Measurements from ENCODE around the gene OLA1. TPM values are rescaled to one million over a fixed set of nuclear protein-coding genes. Genes with fewer than 3 reads are reported as not detected.

The OLA1 gene
- total and polyA plus RNA-seq, 2 of the 4 experiments (the other 2 are of a cell fraction), result 54.7 to 71.2 TPM

- H4K91ac ChIP-seq (ENCODE audit: insufficient read depth, low read depth, low read length), result no peak overlapping the region
- BruUV-seq (replicated peaks), result no TSS peak
- H2BK120ac ChIP-seq (ENCODE audit: low read depth, low read length), result no peak overlapping the region
- no peaks in the 10 kb centered on the region for H3K4me1 ChIP-seq (ENCODE audit: control insufficient read depth, insufficient read depth, low read length)
- H2BK15ac ChIP-seq (ENCODE audit: low read depth, low read length), result no peak overlapping the region
- TF ChIP-seq SMC3 (IDR thresholded peaks at IDR 0.05; ENCODE audit: low read depth, low read length) (no peak), MAFK (IDR thresholded peaks at IDR 0.05; ENCODE audit: low read depth, low read length) (no peak), MAZ (IDR thresholded peaks at IDR 0.05; ENCODE audit: borderline replicate concordance, low read depth, low read length) (no peak), NFE2L2 (IDR thresholded peaks at IDR 0.05; ENCODE audit: low read depth, low read length) (no peak), CTCF (conservative IDR thresholded peaks at IDR 0.05; ENCODE audit: low read depth, low read length) (no peak), FOS (IDR thresholded peaks at IDR 0.05; ENCODE audit: low read depth, low read length) (no peak), CHD1 (IDR thresholded peaks at IDR 0.05; ENCODE audit: low read depth, low read length) (no peak), USF2 (IDR thresholded peaks at IDR 0.05; ENCODE audit: low read depth, low read length) (no peak), RFX5 (IDR thresholded peaks at IDR 0.05; ENCODE audit: low read depth, low read length) (no peak), RCOR1 (IDR thresholded peaks at IDR 0.05; ENCODE audit: insufficient replicate concordance, low read length) (no peak), MXI1 (IDR thresholded peaks at IDR 0.05; ENCODE audit: borderline replicate concordance, low read depth, low read length) (no peak), POLR2A (IDR thresholded peaks at IDR 0.05; ENCODE audit: low read depth, low read length) (no peak), RAD21 (IDR thresholded peaks at IDR 0.05; ENCODE audit: low read length) (no peak), CEBPB (IDR thresholded peaks at IDR 0.05; ENCODE audit: low read depth, low read length) (no peak), BHLHE40 (IDR thresholded peaks at IDR 0.05; ENCODE audit: low read depth, low read length) (no peak)
- TF ChIP-seq, protein P1, sequence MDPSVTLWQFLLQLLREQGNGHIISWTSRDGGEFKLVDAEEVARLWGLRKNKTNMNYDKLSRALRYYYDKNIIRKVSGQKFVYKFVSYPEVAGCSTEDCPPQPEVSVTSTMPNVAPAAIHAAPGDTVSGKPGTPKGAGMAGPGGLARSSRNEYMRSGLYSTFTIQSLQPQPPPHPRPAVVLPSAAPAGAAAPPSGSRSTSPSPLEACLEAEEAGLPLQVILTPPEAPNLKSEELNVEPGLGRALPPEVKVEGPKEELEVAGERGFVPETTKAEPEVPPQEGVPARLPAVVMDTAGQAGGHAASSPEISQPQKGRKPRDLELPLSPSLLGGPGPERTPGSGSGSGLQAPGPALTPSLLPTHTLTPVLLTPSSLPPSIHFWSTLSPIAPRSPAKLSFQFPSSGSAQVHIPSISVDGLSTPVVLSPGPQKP (IDR thresholded peaks at IDR 0.05; ENCODE audit: borderline replicate concordance, low read depth, low read length), result no peak
- no peak overlapping the region for H3K27ac ChIP-seq (ENCODE audit: insufficient read depth, low read length)
- H3K9me3 ChIP-seq (ENCODE audit: control insufficient read depth, insufficient read depth, low read length), result no peaks in the 10 kb centered on the region
- H3K27me3 ChIP-seq (ENCODE audit: control insufficient read depth, insufficient read depth, low read length), result no peaks in the 10 kb centered on the region
- no peak overlapping the region for H2AK9ac ChIP-seq (replicated peaks; ENCODE audit: low read depth, low read length, poor library complexity)
- H2BK5ac ChIP-seq (ENCODE audit: low read depth, low read length, poor library complexity, severe bottlenecking), result no peak overlapping the region
- H3K18ac ChIP-seq (ENCODE audit: low read depth, low read length), result no peak overlapping the region
- no peak overlapping the region for H4K8ac ChIP-seq (ENCODE audit: low read depth in 2 of 2, low read length in 2 of 2)
- in situ Hi-C loops (cut with MboI; ENCODE audit: low sequenced_read_pairs), result no loop called here
- H3K9me1 ChIP-seq (ENCODE audit: insufficient read depth, low read length), result no peaks in the 10 kb centered on the region; the same call in 1 of the 2 replicates
- H3K4me3 ChIP-seq (ENCODE audit: insufficient read depth, low read depth, low read length), result no peak overlapping the region
- intact Hi-C loops (cut with micrococcal nuclease), result no loop called here
- no peak overlapping the region for H2AFZ ChIP-seq (replicated peaks; ENCODE audit: low read length, poor library complexity)
- H2AK5ac ChIP-seq (ENCODE audit: low read depth, low read length), result no peak overlapping the region
- dilution Hi-C loops (cut with HindIII; ENCODE audit: low sequenced_read_pairs, unreplicated experiment), result no loop called here
- H3K56ac ChIP-seq (ENCODE audit: extremely low read depth, insufficient read depth, low read length), result no peak overlapping the region
- ATAC-seq (ENCODE audit: low read depth), result no peak
- no peak overlapping the region for H3K23ac ChIP-seq (ENCODE audit: low read depth, low read length)
- no peaks in the 10 kb centered on the region for H4K20me1 ChIP-seq (ENCODE audit: insufficient read depth, low read length)
- peaks cover 11 to 24% of the 10 kb centered on the region in 2 experiments for H3K79me1 ChIP-seq (ENCODE audit: low read depth in 1 of 2, low read length in 2 of 2)
- no peak overlapping the region for H3K4ac ChIP-seq (ENCODE audit: low read depth, low read length)
- H3K36me3 ChIP-seq (ENCODE audit: control insufficient read depth, insufficient read depth, low read length), result 0 out of 2 replicates have a peak, but pooled peaks cover 1% of the 10 kb centered on the region
- no peak for DNase-seq
- H3K9ac ChIP-seq (ENCODE audit: low read depth, low read length), result no peak overlapping the region
- no peak overlapping the region for H3K4me2 ChIP-seq (ENCODE audit: low read depth, low read length)
- ChIA-PET CTCF (interaction anchor here (0.6 kb wide), 1 partner anchor 1162 kb away, joined by 3 read pairs; no protein-coding TSS in a partner anchor), POLR2A (ENCODE audit: unreplicated experiment) (no interaction called here)
- H3K14ac ChIP-seq (replicated peaks; ENCODE audit: low read depth, low read length), result no peak overlapping the region
- no peak overlapping the region for H4K5ac ChIP-seq (ENCODE audit: low read depth, low read length)
- H2BK20ac ChIP-seq (ENCODE audit: low read depth, low read length), result no peak overlapping the region
Observed at GRCh38 chr2:174211954-174212353, 36.4 kb downstream of the OLA1 start.

Data from IMR-90 (cell line).